NCI-H2227 (cell line): ENCODE results near the gene POC1B.

ENCODE experiments used
- DNase-seq: peaks from one replicate; lab custom pipeline; 2025; ENCODE audit not compliant: unreplicated experiment; lab: John Stamatoyannopoulos, UW

Gene POC1B

GRCh38 chr12:89424389-89424788 is 101.5 kb downstream of the POC1B start:
- DNase-seq = no peak

DNA sequence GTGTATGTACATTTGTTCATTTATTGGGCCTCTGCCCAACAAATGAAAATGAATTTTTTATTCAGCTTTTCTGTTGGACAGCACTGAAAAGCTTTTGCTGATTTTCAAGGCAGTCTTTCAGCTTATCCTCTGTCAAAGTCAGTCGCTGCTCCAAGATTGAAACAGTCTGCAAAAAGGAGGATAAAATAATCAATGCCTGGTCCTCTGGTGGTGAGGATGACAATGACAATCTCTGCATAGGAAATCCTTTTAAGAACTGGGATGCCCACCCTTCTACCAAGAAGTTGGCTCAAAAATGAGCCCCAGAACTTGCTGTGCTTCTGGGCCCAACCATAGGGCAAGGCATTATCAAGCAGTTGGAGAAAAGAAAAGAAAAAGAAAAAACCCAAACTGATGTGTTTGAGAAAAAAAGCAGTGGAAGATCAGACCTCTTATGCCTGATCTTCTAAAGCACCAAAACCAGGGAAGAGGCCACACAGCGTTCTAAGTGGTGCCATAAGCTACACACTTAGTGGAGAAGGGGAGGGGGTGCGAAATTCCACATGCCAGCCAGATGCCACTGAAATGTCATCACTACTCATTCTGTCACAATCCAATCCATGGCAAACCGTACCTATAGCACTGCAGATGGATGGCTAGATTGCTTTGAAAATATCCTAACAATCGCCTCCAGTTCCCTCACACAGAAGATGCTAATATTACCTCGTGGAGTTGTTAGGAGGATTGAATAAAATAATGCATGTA is 104.6 kb downstream of the POC1B start:
- DNase-seq = no peak

DNA sequence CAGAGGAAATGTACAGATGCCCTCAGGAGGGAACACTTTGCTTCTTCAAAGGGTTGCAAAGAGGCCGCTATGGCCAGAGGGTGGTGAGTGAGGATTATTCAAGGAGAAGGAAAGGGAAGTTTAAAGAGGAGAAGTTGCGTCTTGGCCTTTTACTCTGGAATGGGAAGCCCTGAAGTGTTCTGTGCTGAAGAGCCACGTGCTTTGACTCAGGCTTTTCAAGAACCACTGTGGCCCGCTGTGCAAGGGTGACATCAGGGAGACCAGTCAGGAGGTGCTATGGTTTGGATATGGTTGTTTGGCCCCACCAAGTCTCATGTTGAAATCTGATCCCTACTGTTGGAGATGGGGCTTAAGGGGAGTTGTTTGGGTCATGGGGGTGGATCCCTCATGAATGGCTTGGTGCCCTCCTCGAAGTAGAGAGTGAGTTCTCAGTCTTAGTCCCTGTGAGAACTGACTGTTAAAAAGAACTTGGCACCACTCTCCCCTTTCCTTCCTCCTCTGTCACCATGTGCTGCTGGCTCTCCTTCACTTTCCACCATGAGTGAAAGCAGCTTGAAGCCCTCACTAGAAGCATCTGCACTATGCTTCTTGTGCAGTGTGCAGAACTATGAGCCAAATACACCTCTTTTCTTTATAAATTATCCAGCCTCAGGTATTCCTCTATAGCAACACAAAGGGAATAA is 107.5 kb downstream of the POC1B start:
- DNase-seq = no peak

DNA sequence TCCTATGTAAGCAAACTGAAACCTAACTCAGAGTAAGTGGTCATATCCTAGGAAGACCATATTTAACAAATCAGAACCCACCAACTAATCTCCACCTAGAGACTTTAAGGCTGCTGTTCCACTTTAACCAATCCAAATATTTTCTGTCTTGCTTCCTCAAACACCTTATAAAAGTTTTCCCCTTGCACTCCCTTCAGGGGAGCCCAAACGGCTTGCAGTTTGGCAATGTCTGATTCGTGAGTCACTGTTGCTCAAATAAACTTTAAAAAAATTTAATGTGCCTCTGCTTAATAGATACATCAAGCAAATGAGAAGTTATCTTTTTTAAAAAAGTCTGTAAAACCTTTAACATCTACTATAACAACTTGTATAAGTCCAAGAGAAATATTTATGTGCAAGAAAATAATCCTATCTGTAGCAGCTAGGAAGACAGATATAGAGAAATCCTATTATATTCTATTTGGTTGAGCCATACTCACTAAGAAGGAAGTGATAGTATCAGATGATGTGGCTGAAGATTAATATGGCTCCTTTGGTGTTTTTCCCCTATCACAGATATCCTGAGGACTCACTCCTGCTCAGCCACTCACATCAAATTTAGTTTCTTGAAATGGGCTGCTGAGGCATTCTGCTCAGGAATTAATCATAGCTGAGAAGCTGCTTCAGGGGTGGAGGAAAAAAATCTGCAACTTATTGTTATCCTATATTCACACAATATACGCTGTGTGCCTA is 108.4 kb downstream of the POC1B start:
- no peak for DNase-seq

DNA sequence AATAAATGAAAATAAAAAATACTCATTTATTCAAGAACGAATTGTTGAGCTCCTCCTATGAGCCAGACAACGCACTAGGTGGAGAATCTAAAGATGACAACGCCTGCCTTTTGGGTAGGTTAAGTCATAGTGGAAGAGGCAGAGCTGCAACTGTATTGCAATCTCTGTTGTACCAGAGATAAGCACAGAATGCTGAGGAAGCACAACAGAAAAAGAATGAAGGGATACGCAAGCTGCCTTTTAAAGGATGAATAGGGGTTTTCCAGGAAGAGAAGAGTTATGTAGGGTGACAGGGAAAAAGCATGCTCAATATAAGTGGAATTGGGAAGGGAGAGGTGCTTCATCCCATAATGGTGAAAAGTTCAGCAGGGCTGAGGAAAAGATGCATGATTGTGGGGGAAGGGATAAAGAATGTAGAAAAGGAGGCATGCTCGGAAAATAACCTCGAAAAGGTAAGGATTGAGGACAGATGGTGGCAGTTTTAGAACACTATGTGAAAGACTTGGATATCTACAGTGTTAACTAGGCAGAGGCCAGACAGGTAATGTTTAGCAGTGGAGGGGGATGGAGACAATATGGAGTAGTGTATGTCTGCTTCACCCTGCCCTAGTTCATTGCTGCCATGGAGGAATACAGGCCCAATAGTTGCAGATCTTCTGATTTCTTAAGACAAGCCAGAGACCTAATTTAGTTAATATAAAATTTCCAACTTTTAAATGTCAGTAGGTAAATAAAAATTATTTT is 109.6 kb downstream of the POC1B start:
- DNase-seq = no peak

- DNase-seq = no peak
Observed at GRCh38 chr12:89414851-89415250, 111.0 kb downstream of the POC1B start.

DNA sequence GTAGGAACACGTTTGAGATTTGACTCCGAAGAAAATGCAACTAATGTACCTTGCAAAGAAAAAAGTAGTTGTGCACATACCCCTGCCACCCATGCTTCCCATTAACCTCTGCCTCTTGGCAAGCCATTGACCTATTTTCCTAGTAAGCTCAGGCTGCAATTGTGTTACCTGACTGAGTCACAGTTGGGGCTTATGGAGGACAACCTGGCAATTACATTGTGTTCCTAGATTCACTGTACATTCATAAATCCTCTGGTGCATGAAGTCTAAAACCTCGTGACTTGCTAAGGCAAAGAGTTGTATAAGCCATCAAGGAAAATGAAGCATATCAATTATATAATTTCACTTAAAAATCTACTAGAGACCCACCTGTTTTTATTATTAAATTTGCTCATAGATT is 111.5 kb downstream of the POC1B start:
- no peak for DNase-seq

DNA sequence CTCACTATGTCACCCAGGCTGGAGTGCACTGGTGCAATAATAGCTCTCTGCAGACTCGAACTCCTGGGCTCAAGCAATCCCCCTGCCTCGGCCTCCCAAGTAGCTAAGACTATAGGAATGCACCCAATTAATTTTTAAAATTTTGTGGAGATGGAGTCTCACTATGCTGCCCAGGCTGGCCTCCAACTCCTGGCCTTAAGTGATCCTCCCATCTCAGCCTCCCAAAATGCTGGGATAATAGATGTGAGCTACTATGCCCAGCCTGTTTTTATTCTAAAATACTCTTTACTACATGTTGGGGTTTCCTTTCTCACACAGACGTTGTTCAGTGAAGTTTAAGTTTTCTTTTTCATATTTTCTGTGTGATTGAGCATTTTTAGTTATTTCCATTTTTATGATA is 112.6 kb downstream of the POC1B start:
- no peak for DNase-seq

DNA sequence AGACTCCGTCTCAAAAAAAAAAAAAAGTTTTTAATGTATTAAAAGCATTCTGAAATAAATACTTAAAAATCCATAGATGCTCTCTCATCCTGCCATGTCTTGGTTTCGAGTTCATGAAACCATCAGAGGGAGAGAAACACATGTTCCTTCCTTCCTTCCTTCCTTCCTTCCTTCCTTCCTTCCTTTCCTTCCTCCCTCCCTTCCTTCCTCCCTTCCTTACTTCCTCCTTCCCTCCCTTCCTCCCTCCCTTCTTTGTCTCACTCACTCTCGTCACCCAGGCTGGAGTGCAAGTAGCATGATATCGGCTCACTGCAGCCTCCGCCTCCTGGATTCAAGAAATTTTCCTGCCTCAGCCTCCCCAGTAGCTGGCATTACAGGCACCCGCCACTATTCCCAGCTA is 113.2 kb downstream of the POC1B start:
- no peak for DNase-seq

- DNase-seq = no peak
Observed at GRCh38 chr12:89411846-89412245, 114.0 kb downstream of the POC1B start.

DNA sequence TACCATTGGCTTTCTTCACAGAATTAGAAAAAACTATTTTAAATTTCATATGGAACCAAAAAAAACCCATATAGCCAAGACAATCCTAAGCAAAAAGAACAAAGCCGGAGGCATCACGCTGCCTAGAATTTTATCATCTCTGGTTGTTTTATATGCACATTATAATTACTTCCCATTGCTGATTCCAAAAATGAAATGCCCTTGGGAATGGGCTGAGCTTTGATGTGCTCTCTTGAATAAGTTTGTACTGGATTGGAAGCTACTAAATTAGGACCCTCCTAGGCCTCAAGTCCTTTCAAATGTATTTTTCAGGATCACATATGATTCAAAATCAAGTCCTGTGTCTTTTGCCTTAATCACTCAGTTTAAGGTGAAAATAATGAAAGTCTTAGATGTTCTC is 114.6 kb downstream of the POC1B start:
- DNase-seq = no peak

GRCh38 chr12:89405626-89406345 is 120.1 kb downstream of the POC1B start:
- DNase-seq = no peak

DNA sequence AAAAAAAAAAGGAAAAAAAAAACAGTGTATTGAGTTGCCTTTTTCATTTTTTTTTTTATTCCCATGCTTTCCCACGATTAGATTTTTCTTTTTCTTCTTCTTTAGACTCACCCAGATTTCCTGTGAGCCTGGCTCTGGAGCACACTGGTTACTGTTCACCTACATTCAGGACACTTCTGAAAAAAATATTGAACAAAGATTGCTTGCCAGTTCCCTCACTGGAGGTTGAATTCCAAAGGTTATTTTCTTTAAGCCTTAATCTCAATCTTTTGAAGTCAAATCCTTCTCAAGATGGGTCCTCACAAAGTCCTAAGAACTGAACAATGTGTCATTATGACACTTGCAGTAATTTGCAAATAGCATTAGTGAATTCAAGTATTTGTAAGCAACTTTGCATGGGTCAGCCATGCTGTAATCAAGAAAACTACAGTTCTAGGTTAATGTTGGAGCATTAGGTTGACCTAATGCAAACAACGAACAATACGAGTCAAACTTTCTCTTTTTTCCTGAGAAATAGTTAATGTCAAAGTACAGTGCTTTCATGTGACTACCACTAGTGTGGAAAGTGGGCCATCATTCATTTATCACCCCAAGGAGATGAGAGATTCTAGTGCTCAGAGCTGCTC is 124.3 kb downstream of the POC1B start:
- no peak for DNase-seq

GRCh38 chr12:89400415-89400814 is 125.4 kb downstream of the POC1B start:
- DNase-seq = no peak

GRCh38 chr12:89395712-89396111 is 130.1 kb downstream of the POC1B start:
- no peak for DNase-seq

GRCh38 chr12:89393551-89394121 is 132.2 kb downstream of the POC1B start:
- DNase-seq = no peak

DNA sequence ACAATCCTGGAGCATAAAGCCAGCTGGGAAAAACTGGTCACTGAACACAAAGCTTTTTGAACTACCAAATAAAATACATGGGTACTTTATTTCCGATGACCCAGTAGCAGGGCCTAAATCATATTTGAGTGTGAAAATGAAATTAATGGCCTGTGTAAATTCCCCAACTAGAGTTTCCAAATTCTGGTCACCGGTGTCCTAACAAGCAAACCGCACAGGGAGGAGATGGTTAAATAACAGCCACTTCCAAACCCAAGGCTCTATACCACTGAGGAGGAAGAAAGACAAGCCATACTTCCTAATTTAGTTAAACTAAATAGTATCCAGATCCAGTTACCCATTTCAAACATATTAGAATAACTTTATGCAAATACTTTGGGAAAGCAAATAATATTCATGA is 133.5 kb downstream of the POC1B start:
- DNase-seq = no peak

- DNase-seq = peak; percentile 82
Observed at GRCh38 chr12:89391726-89392336, 134.0 kb downstream of the POC1B start.
